ENCODE results near the gene STN1. TPM values are rescaled to one million over a fixed set of nuclear protein-coding genes. Genes with fewer than 3 reads are reported as not detected.

The STN1 gene
- total RNA-seq, 1 experiment from 2014 or later = 28.9 TPM

DNA sequence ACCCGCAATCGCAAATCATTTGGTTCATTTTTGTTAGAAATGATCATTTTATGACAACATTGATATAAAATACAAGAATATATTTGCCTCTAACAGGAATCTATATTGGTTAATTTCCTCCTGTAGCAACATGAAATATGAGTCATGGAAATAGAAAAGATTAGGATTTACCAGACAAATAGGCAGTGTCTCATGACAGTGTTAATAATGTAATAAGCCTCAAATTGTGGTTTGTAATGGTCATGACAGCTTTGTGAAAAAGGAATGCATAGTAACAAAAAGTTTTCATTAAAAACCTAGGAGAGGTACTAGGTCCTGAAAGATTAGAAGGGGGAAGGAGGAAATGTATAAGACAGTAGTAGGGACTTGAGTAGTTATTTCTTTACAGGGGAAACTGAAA, 41.0 kb upstream of the STN1 start:
- no TSS peak for BruUV-seq (replicated peaks)
- in situ Hi-C loops (cut with HindIII; ENCODE audit: low pct_unique_long_range_greater_than_20kb, low sequenced_read_pairs) (no loop called here), intact Hi-C loops (cut with micrococcal nuclease; ENCODE audit: unreplicated experiment) (no loop called here)
- Histone ChIP-seq H3K27me3 (ENCODE audit: control insufficient read depth, insufficient read depth, low read length) (no peaks in the 10 kb centered on the region), H3K9me3 (ENCODE audit: control insufficient read depth, insufficient read depth, low read depth, low read length) (no peaks in the 10 kb centered on the region), H3K4me3 (ENCODE audit: low read depth in 2 of 2, low read length in 2 of 2) (no peak overlapping the region), H3K27ac (ENCODE audit: low read length) (no peak overlapping the region), H3K4me1 (ENCODE audit: control insufficient read depth, insufficient read depth, low read length) (no peaks in the 10 kb centered on the region), H3K36me3 (ENCODE audit: control insufficient read depth, insufficient read depth, low read length) (no peaks in the 10 kb centered on the region)
- ChIA-PET POLR2A (no interaction called here), CTCF (no interaction called here)
- TF ChIP-seq, protein P1, sequence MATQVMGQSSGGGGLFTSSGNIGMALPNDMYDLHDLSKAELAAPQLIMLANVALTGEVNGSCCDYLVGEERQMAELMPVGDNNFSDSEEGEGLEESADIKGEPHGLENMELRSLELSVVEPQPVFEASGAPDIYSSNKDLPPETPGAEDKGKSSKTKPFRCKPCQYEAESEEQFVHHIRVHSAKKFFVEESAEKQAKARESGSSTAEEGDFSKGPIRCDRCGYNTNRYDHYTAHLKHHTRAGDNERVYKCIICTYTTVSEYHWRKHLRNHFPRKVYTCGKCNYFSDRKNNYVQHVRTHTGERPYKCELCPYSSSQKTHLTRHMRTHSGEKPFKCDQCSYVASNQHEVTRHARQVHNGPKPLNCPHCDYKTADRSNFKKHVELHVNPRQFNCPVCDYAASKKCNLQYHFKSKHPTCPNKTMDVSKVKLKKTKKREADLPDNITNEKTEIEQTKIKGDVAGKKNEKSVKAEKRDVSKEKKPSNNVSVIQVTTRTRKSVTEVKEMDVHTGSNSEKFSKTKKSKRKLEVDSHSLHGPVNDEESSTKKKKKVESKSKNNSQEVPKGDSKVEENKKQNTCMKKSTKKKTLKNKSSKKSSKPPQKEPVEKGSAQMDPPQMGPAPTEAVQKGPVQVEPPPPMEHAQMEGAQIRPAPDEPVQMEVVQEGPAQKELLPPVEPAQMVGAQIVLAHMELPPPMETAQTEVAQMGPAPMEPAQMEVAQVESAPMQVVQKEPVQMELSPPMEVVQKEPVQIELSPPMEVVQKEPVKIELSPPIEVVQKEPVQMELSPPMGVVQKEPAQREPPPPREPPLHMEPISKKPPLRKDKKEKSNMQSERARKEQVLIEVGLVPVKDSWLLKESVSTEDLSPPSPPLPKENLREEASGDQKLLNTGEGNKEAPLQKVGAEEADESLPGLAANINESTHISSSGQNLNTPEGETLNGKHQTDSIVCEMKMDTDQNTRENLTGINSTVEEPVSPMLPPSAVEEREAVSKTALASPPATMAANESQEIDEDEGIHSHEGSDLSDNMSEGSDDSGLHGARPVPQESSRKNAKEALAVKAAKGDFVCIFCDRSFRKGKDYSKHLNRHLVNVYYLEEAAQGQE (IDR thresholded peaks at IDR 0.05; ENCODE audit: insufficient read depth in 1 of 2, low read depth in 2 of 2, low read length in 1 of 2) = no peak
- TF ChIP-seq CTCF (IDR thresholded peaks at IDR 0.05) (no peak), POLR2AphosphoS5 (IDR thresholded peaks at IDR 0.05; ENCODE audit: low read depth, low read length) (no peak), SIN3A (IDR thresholded peaks at IDR 0.05; ENCODE audit: borderline replicate concordance, insufficient read depth, low read depth, low read length) (no peak), TCF7L2 (IDR thresholded peaks at IDR 0.05; ENCODE audit: low read depth, low read length) (no peak)
- DNase-seq (ENCODE audit: low read depth, low spot score) = no peak
- ATAC-seq = no peak

DNA sequence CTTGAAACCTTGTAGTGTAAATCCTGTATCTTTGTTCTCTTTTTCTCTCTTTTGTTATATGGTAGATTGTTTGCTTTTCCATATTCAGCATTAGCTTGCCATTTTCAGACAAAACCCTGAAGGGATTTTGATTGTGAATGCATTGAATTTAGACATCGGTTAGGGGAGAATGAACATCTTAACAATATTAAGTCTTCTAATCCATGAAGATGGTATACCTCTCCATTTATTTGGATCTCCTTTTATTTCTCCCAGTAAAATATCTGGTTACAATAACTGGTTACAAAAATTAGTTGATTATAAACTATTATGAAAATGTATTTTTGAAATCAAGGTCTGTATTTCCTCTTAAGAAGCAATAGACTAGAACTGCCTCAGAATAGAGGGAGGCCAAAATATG, 36.6 kb upstream of the STN1 start:
- Histone ChIP-seq H3K27ac (ENCODE audit: low read length) (no peak overlapping the region), H3K4me1 (ENCODE audit: control insufficient read depth, insufficient read depth, low read length) (no peaks in the 10 kb centered on the region), H3K4me3 (ENCODE audit: low read depth in 2 of 2, low read length in 2 of 2) (no peak overlapping the region), H3K27me3 (ENCODE audit: control insufficient read depth, insufficient read depth, low read length) (no peaks in the 10 kb centered on the region), H3K9me3 (ENCODE audit: control insufficient read depth, insufficient read depth, low read depth, low read length) (no peaks in the 10 kb centered on the region), H3K36me3 (ENCODE audit: control insufficient read depth, insufficient read depth, low read length) (no peaks in the 10 kb centered on the region)
- BruUV-seq (replicated peaks) = no TSS peak
- CTCF ChIA-PET = no interaction called here
- no peak for DNase-seq (ENCODE audit: low read depth, low spot score)
- in situ Hi-C loops (cut with HindIII; ENCODE audit: low pct_unique_long_range_greater_than_20kb, low sequenced_read_pairs) = no loop called here
- intact Hi-C loops (cut with micrococcal nuclease; ENCODE audit: unreplicated experiment) = no loop called here
- POLR2A ChIA-PET = no interaction called here
- TF ChIP-seq CTCF (IDR thresholded peaks at IDR 0.05) = no peak
- TF ChIP-seq, protein P1 (IDR thresholded peaks at IDR 0.05; ENCODE audit: insufficient read depth in 1 of 2, low read depth in 2 of 2, low read length in 1 of 2) = no peak
- ATAC-seq = no peak
